ENCODE measurements around the gene SNAI3. TPM values are rescaled to one million over a fixed set of nuclear protein-coding genes. Genes with fewer than 3 reads are reported as not detected.
A peak's percentile ranks its signal among the peaks of the same experiment; 100 is the strongest.

Gene SNAI3
- total RNA-seq, 1 experiment from 2014 or later: 9.1 TPM

- no peak for TF ChIP-seq ZNF396 (CRISPR knock-in tag; IDR thresholded peaks at IDR 0.05; ENCODE audit: borderline replicate concordance)
- no peak for TF ChIP-seq TEAD1 (CRISPR knock-in tag; IDR thresholded peaks at IDR 0.05)
- TF ChIP-seq ZNF121 (CRISPR knock-in tag; IDR thresholded peaks at IDR 0.05): no peak
These were observed 908 bp upstream of the SNAI3 start (continued) for GRCh38 chr16:88687254-88687576.

GRCh38 chr16:88686062-88686438 is 257 bp downstream of the SNAI3 start:
- POLR2A ChIA-PET: interaction anchor here (0.5 to 0.6 kb wide), 2 partner anchors 74 to 723 kb away, joined by 3 read pairs; no protein-coding TSS in a partner anchor
- peak; percentile 35 for ATAC-seq
- TF ChIP-seq E2F1 (CRISPR knock-in tag; IDR thresholded peaks at IDR 0.05) (no peak), SP1 (CRISPR knock-in tag; conservative IDR thresholded peaks at IDR 0.05) (0 out of 2 replicates have a peak, but pooled peaks have one; percentile 4), AR (CRISPR knock-in tag; IDR thresholded peaks at IDR 0.05) (no peak), FOXK1 (CRISPR knock-in tag; IDR thresholded peaks at IDR 0.05) (no peak), KAT7 (CRISPR knock-in tag; IDR thresholded peaks at IDR 0.05; ENCODE audit: borderline replicate concordance) (no peak), ZNF121 (CRISPR knock-in tag; IDR thresholded peaks at IDR 0.05) (no peak)
- peaks cover 15% of the 10 kb centered on the region for H3K4me1 Mint-ChIP-seq
- DNase-seq (ENCODE audit: low spot score): no peak
- no peaks in the 10 kb centered on the region for H3K9me3 Mint-ChIP-seq
- peaks cover 28% of the 10 kb centered on the region for H3K27me3 Mint-ChIP-seq (ENCODE audit: low read depth)
- H3K36me3 Mint-ChIP-seq: no peaks in the 10 kb centered on the region
- no peak overlapping the region for H3K27ac Mint-ChIP-seq
- CTCF ChIA-PET: interaction anchor here (1.1 to 5.8 kb wide), 9 partner anchors 13 to 171 kb away, joined by 3 to 111 read pairs (median 7); partner anchors contain the start of genes GALNS, IL17C, MVD and TRAPPC2L
- peak overlapping the region; percentile 74 for H3K4me3 Mint-ChIP-seq

- H3K9me3 Mint-ChIP-seq: no peaks in the 10 kb centered on the region
- H3K4me3 Mint-ChIP-seq: peak overlapping the region; percentile 74
- DNase-seq (ENCODE audit: low spot score): peak; percentile 50
- ChIA-PET POLR2A (no interaction called here), CTCF (interaction anchor here (0.6 to 5.8 kb wide), 24 partner anchors 12 to 179 kb away, joined by 3 to 111 read pairs (median 4); partner anchors contain the start of genes GALNS, IL17C, MVD and TRAPPC2L)
- H3K4me1 Mint-ChIP-seq: peaks cover 15% of the 10 kb centered on the region
- peak; percentile 11 for ATAC-seq
- H3K36me3 Mint-ChIP-seq: peaks cover 2% of the 10 kb centered on the region; the same call in 1 of the 2 replicates
- H3K27me3 Mint-ChIP-seq (ENCODE audit: low read depth): peaks cover 28% of the 10 kb centered on the region
- H3K27ac Mint-ChIP-seq: no peak overlapping the region
- TF ChIP-seq USF1 (CRISPR knock-in tag; IDR thresholded peaks at IDR 0.05): no peak
- peak; percentile 37; the same call in 1 of the 2 replicates for TF ChIP-seq CTCF (IDR thresholded peaks at IDR 0.05)
These were observed 898 bp downstream of the SNAI3 start for GRCh38 chr16:88685156-88686061.

- Mint-ChIP-seq H3K9me3 (no peaks in the 10 kb centered on the region), H3K4me1 (peaks cover 15% of the 10 kb centered on the region), H3K27ac (no peak overlapping the region), H3K4me3 (peak overlapping the region; percentile 74), H3K36me3 (peaks cover 2% of the 10 kb centered on the region; the same call in 1 of the 2 replicates), H3K27me3 (ENCODE audit: low read depth) (peaks cover 28% of the 10 kb centered on the region)
- ChIA-PET POLR2A (no interaction called here), CTCF (interaction anchor here (0.9 to 5.8 kb wide), 18 partner anchors 12 to 178 kb away, joined by 3 to 111 read pairs (median 6); partner anchors contain the start of genes GALNS, IL17C, MVD and TRAPPC2L)
- no peak for ATAC-seq
- DNase-seq (ENCODE audit: low spot score): no peak
- no peak for TF ChIP-seq NFATC4 (CRISPR knock-in tag; IDR thresholded peaks at IDR 0.05)
- no peak for TF ChIP-seq FOXP1 (CRISPR knock-in tag; IDR thresholded peaks at IDR 0.05; ENCODE audit: borderline replicate concordance)
- no peak for TF ChIP-seq NR1H2 (CRISPR knock-in tag; IDR thresholded peaks at IDR 0.05)
- TF ChIP-seq USF1 (CRISPR knock-in tag; IDR thresholded peaks at IDR 0.05): no peak
- no peak for TF ChIP-seq CTCF (IDR thresholded peaks at IDR 0.05)
- no peak for TF ChIP-seq HMGA2 (CRISPR knock-in tag; IDR thresholded peaks at IDR 0.05)
- TF ChIP-seq NFE2L1 (CRISPR knock-in tag; IDR thresholded peaks at IDR 0.05): no peak
- TF ChIP-seq MLX (CRISPR knock-in tag; IDR thresholded peaks at IDR 0.05): no peak
- no peak for TF ChIP-seq JAZF1 (CRISPR knock-in tag; IDR thresholded peaks at IDR 0.05)
These were observed 1.6 kb downstream of the SNAI3 start for GRCh38 chr16:88684569-88685155.
